Measurements from ENCODE around the gene SHROOM1.

- TF ChIP-seq CTCF (IDR thresholded peaks at IDR 0.05) (no peak), POLR2A (IDR thresholded peaks at IDR 0.05) (no peak)
Observed at GRCh38 chr5:132781029-132781428, 49.4 kb downstream of the SHROOM1 start.
